Measurements from ENCODE around the gene RGS10. TPM values are rescaled to one million over a fixed set of nuclear protein-coding genes. Genes with fewer than 3 reads are reported as not detected.
"Not testable (repeated sequence)": the region's sequence is repeated elsewhere in the genome, so short reads cannot be mapped to it uniquely, and the experiment has no call there.

Gene RGS10
- total and polyA plus RNA-seq, 12 donors, result 9.5 to 28.1 (median 15.7) TPM

DNA sequence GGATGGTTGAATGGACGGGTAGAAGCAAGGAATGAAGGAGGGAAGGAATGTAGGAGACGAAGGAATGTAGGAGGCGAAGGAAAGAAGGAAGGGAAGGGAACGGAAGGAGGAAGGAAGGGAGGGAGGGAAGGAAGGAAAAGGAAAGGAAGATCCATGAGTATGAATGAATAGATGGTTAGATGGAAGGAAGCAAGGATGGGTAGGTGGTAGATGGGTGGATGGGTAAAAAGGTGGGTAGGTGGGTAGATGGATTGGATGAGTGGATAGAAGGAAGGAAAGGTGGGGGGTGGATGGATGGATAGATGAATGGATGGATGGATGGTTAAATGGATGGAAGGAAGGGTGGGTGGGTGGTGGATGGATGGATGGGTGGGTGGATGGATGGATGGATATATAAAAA, 77.4 kb downstream of the RGS10 start:
- no peaks in the 10 kb centered on the region for H3K27me3 ChIP-seq
- no peak overlapping the region for H3K4me3 ChIP-seq
- no peaks in the 10 kb centered on the region for H3K36me3 ChIP-seq (replicated peaks in 1 of 2)
- WGBS, 4 donors, result 72 to 84% (median 81%) methylated on average over 4 of the region's 4 CpGs
- DNase-seq, result no peak
- no peaks in the 10 kb centered on the region for H3K4me1 ChIP-seq (replicated peaks in 1 of 2)
- H3K9me3 ChIP-seq (replicated peaks in 1 of 3), result no peaks in the 10 kb centered on the region
- H3K27ac ChIP-seq, result no peak overlapping the region
- intact Hi-C loops (cut with DNase I), result no loop called here
- TF ChIP-seq, protein P1, sequence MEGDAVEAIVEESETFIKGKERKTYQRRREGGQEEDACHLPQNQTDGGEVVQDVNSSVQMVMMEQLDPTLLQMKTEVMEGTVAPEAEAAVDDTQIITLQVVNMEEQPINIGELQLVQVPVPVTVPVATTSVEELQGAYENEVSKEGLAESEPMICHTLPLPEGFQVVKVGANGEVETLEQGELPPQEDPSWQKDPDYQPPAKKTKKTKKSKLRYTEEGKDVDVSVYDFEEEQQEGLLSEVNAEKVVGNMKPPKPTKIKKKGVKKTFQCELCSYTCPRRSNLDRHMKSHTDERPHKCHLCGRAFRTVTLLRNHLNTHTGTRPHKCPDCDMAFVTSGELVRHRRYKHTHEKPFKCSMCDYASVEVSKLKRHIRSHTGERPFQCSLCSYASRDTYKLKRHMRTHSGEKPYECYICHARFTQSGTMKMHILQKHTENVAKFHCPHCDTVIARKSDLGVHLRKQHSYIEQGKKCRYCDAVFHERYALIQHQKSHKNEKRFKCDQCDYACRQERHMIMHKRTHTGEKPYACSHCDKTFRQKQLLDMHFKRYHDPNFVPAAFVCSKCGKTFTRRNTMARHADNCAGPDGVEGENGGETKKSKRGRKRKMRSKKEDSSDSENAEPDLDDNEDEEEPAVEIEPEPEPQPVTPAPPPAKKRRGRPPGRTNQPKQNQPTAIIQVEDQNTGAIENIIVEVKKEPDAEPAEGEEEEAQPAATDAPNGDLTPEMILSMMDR (IDR thresholded peaks at IDR 0.05), result no peak
- TF ChIP-seq POLR2A (IDR thresholded peaks at IDR 0.05), result no peak

DNA sequence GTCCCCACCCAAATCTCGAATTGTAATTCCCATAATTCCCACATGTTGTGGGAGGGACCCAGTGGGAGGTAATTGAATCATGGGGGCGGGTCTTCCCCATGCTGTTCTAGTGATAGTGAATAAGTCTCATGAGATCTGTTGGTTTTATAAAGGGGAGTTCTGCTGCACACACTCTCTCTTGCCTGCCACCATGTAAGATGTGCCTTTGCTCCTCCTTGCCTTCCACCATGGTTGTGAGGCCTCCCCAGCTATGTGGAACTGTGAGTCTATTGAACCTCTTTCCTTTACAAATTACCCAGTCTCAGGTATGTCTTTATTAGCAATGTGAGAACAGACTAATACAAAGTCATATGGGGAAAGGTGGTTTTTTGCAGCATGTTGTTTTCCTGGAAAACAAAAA, 79.3 kb downstream of the RGS10 start:
- WGBS, 4 donors, result 64 to 94% (median 73%) methylated on average over 2 of the region's 2 CpGs
- H3K9me3 ChIP-seq (replicated peaks in 1 of 3); intact Hi-C loops (cut with DNase I); H3K36me3 ChIP-seq (replicated peaks in 1 of 2); H3K4me3 ChIP-seq; H3K4me1 ChIP-seq (replicated peaks in 1 of 2); DNase-seq; H3K27ac ChIP-seq; H3K27me3 ChIP-seq: not testable (repeated sequence)

DNA sequence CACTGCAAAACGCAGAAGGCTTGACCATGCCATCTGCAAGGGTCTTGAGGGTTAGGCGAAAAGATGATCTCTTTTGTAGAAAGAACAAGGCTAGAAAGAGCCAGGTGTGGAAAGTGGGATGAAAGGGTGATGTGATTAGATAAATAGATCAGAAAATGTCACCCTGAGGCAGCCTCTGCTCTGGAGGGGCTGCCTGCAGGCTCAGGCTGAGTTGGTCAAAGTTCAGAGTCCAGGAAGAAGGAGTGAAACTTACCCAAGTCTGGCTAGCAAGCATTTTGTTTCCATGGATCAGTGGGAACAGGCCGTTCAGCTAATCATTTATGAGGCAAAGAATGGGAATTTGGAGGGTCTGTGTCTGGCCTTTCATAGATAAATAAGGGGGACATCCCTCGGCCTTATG, 79.7 kb downstream of the RGS10 start:
- Histone ChIP-seq H3K4me1 (replicated peaks in 1 of 2) (no peaks in the 10 kb centered on the region), H3K9me3 (replicated peaks in 1 of 3) (no peaks in the 10 kb centered on the region), H3K27ac (no peak overlapping the region), H3K27me3 (no peaks in the 10 kb centered on the region), H3K36me3 (replicated peaks in 1 of 2) (no peaks in the 10 kb centered on the region), H3K4me3 (no peak overlapping the region)
- TF ChIP-seq POLR2A (IDR thresholded peaks at IDR 0.05), result no peak
- TF ChIP-seq, protein P1 (IDR thresholded peaks at IDR 0.05), result no peak
- intact Hi-C loops (cut with DNase I), result no loop called here
- 83 to 91% (median 85%) methylated on average over 4 of the region's 4 CpGs for WGBS, 4 donors
- no peak for DNase-seq

DNA sequence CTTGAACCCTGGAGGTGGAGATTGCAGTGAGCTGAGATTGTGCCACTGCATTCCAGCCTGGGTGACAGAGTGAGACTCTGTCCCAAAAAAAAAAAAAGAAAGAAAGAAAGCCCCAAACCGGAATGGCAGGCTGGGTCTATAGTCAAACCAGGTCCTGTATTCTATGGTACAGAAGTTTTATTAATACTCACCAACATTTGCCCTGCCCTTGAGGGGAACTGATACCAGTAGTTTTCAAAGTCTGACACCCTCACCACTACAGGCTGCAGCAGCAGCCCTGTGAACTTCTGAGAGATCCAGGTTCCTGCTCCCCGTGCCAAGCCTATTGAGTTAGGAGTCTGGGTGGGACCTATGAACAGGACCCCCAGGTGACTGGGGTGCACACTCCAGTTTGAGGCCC, 80.6 kb downstream of the RGS10 start:
- 79 to 91% (median 85%) methylated on average over 2 of the region's 2 CpGs for WGBS, 4 donors
- Histone ChIP-seq H3K9me3 (replicated peaks in 1 of 3) (no peaks in the 10 kb centered on the region), H3K4me3 (no peak overlapping the region), H3K27ac (no peak overlapping the region), H3K4me1 (replicated peaks in 1 of 2) (no peaks in the 10 kb centered on the region), H3K27me3 (no peaks in the 10 kb centered on the region), H3K36me3 (replicated peaks in 1 of 2) (no peaks in the 10 kb centered on the region)
- intact Hi-C loops (cut with DNase I), result no loop called here
- DNase-seq, result no peak
- no peak for TF ChIP-seq POLR2A (IDR thresholded peaks at IDR 0.05)
- TF ChIP-seq, protein P1 (IDR thresholded peaks at IDR 0.05), result no peak

DNA sequence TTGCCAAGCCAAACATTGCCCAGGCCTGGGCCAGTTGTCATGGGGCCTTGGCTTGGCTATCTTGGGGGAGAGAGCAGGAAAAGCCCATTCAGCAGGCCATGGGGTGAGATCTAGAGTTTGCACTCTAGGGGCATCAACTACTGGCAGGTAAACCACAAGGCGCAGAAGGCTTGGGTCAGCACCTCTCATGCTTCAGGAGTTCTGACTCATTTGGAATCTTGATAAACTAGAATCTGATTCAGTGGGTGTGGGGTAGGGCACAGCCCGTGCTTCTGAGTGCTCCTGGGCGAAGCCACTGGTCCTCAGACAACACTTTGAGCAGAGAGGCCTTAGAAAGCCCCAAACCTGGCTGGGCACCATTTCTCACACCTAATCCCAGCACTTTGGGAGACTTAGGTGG, 81.1 kb downstream of the RGS10 start:
- Histone ChIP-seq H3K9me3 (replicated peaks in 1 of 3) (no peaks in the 10 kb centered on the region), H3K4me1 (replicated peaks in 1 of 2) (no peaks in the 10 kb centered on the region), H3K4me3 (no peak overlapping the region), H3K27ac (no peak overlapping the region), H3K27me3 (no peaks in the 10 kb centered on the region), H3K36me3 (replicated peaks in 1 of 2) (no peaks in the 10 kb centered on the region)
- TF ChIP-seq POLR2A (IDR thresholded peaks at IDR 0.05), result no peak
- TF ChIP-seq, protein P1 (IDR thresholded peaks at IDR 0.05), result no peak
- DNase-seq, result no peak
- intact Hi-C loops (cut with DNase I), result no loop called here
- 83 to 91% (median 88%) methylated on average over 1 to 3 of the region's 3 CpGs for WGBS, 4 donors
